CD4-positive, alpha-beta T cell (primary cell): ENCODE results near the gene MAMDC2. TPM values are rescaled to one million over a fixed set of nuclear protein-coding genes. Genes with fewer than 3 reads are reported as not detected.

Experiments
- ATAC-seq: fragments of 200-7000 bp; cut with Tn5 transposase; one replicate; pipeline ENCODE4 v1.10.0; 2022; ENCODE audit warnings: mild to moderate bottlenecking; ENCODE audit not compliant: poor library complexity
- CTCF ChIA-PET: fragments of 350-600 bp; sonication (Branson Sonifier 250); formaldehyde crosslinking; loops from one replicate; lab custom pipeline; 2021; ENCODE audit warnings: antibody characterized with exemption, inconsistent platforms; lab: Charles Lee
- POLR2A ChIA-PET: fragments of 350-600 bp; sonication (Branson Sonifier 250); formaldehyde crosslinking; loops from one replicate; lab custom pipeline; 2021; ENCODE audit warnings: antibody characterized with exemption, inconsistent platforms; lab: Charles Lee
- DNase-seq, 14 experiments: peaks; one replicate each; pipeline ENCODE4 v3.0.0-alpha.2; 2013 to 2020; ENCODE audit warnings: mixed read lengths in 2 of 14
- H3K27ac ChIP-seq, 2 donors: one replicate each; pipeline versions ENCODE4 v1.5.1 to v1.7.0; 2013; ENCODE audit warnings: low read length in 2 of 2, low read depth in 1 of 2, mild to moderate bottlenecking in 1 of 2
- H3K27me3 ChIP-seq, 2 experiments: 1 replicate in 1 of 2; 2 replicates in 1 of 2; pipeline versions ENCODE4 v1.6.1 to v1.7.0; 2013; ENCODE audit warnings: low read length in 2 of 2, control low read depth in 1 of 2, mild to moderate bottlenecking in 1 of 2, moderate library complexity in 1 of 2; ENCODE audit not compliant: insufficient read depth in 2 of 2, control insufficient read depth in 1 of 2
- H3K36me3 ChIP-seq: one replicate; pipeline ENCODE4 v1.6.1; 2013; ENCODE audit warnings: low read length, control low read depth; ENCODE audit not compliant: insufficient read depth
- H3K4me1 ChIP-seq: one replicate; pipeline ENCODE4 v1.6.1; 2013; ENCODE audit warnings: low read length, control low read depth; ENCODE audit not compliant: insufficient read depth
- H3K4me3 ChIP-seq: one replicate; pipeline ENCODE4 v1.5.1; 2013; ENCODE audit warnings: mild to moderate bottlenecking, low read length, moderate library complexity
- H3K9me3 ChIP-seq, 2 experiments: 1 replicate in 1 of 2; 2 replicates in 1 of 2; pipeline versions ENCODE4 v1.6.1 to v1.7.0; 2013; ENCODE audit warnings: low read length in 2 of 2, mild to moderate bottlenecking in 2 of 2, control low read depth in 1 of 2, moderate library complexity in 1 of 2; ENCODE audit not compliant: control insufficient read depth in 1 of 2, insufficient read depth in 1 of 2
- H3K27ac Mint-ChIP-seq: one replicate; pipeline ENCODE4 v1.8.0; 2020; ENCODE audit warnings: mixed read lengths
- H3K27me3 Mint-ChIP-seq: one replicate; pipeline ENCODE4 v1.8.0; 2021; ENCODE audit warnings: mixed read lengths
- H3K36me3 Mint-ChIP-seq: one replicate; pipeline ENCODE4 v1.8.0; 2021; ENCODE audit warnings: low read depth, mixed read lengths
- H3K4me1 Mint-ChIP-seq: one replicate; pipeline ENCODE4 v1.8.0; 2021; ENCODE audit warnings: low read depth, mixed read lengths
- H3K4me3 Mint-ChIP-seq: one replicate; pipeline ENCODE4 v1.8.0; 2020; ENCODE audit warnings: mild to moderate bottlenecking, mixed read lengths
- H3K9me3 Mint-ChIP-seq: one replicate; pipeline ENCODE4 v1.8.0; 2020; ENCODE audit warnings: mixed read lengths
- CTCF ChIP-seq: fragments of 200-600 bp; IDR thresholded peaks from one replicate; pipeline ENCODE4 v1.8.0; 2022; ENCODE audit warnings: antibody characterized with exemption, mild to moderate bottlenecking
- intact Hi-C, 2 experiments: fragments of 100-400 bp; cut with DNase I in 1 of 2; cut with micrococcal nuclease in 1 of 2; formaldehyde crosslinking; loops; one replicate each; pipeline versions ENCODE4 v1.15.1 to v1.9.0; 2023 to 2025; cut with DNase I, micrococcal nuclease
- total RNA-seq, 174 experiments: library from RNA in 2 of 174; stranded (reverse) in 2 of 174; gene quantifications; one replicate each; pipeline ENCODE4 v1.2.3 and lab custom pipeline; 2021 to 2026

Gene MAMDC2
- total RNA-seq, 2 experiments from 2014 or later, result 0.08 TPM; not detected in 1

GRCh38 chr9:70135176-70135575, 91.5 kb downstream of the MAMDC2 start:
- Histone ChIP-seq H3K4me3 (no peak overlapping the region), H3K27ac (no peak overlapping the region), H3K4me1 (no peaks in the 10 kb centered on the region), H3K9me3 (no peaks in the 10 kb centered on the region), H3K27me3 (no peaks in the 10 kb centered on the region), H3K36me3 (no peaks in the 10 kb centered on the region)
- intact Hi-C loops, result no loop called here
- H3K27me3 Mint-ChIP-seq, result no peaks in the 10 kb centered on the region
- TF ChIP-seq CTCF, result no peak
- ChIA-PET CTCF (no interaction called here), POLR2A (no interaction called here)
- H3K36me3 Mint-ChIP-seq, result no peaks in the 10 kb centered on the region
- no peaks in the 10 kb centered on the region for H3K9me3 Mint-ChIP-seq
- ATAC-seq, result no peak
- H3K27ac Mint-ChIP-seq, result no peak overlapping the region
- H3K4me1 Mint-ChIP-seq, result no peaks in the 10 kb centered on the region
- no peak overlapping the region for H3K4me3 Mint-ChIP-seq
- DNase-seq, result no peak

DNA sequence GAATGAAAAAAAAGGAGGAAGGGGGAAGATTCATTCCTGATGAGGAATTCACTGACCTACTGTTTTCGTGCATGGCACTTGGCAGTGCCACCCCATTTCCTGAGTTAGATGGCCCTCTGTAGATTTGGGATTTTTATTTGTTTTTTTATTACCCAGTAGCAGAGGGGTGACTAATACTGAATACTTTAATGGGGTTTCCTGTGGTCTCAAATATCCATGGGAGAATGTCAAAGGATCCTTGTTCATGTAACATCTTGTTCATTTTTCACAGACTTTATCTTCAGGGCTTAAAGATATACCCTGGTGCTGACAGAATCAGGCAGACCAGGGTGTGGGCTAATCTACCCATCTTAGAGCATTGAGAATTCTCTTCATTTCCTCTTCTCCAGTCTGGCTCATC, 93.0 kb downstream of the MAMDC2 start:
- no peak overlapping the region for H3K27ac ChIP-seq
- Mint-ChIP-seq H3K27me3 (no peaks in the 10 kb centered on the region), H3K27ac (no peak overlapping the region), H3K4me1 (no peaks in the 10 kb centered on the region), H3K9me3 (no peaks in the 10 kb centered on the region), H3K36me3 (no peaks in the 10 kb centered on the region), H3K4me3 (no peak overlapping the region)
- ChIA-PET POLR2A (no interaction called here), CTCF (no interaction called here)
- no peaks in the 10 kb centered on the region for H3K9me3 ChIP-seq
- no peak for TF ChIP-seq CTCF
- H3K4me3 ChIP-seq, result no peak overlapping the region
- DNase-seq (no peak), ATAC-seq (no peak)
- no peaks in the 10 kb centered on the region for H3K27me3 ChIP-seq
- intact Hi-C loops, result no loop called here
- no peaks in the 10 kb centered on the region for H3K36me3 ChIP-seq
- H3K4me1 ChIP-seq, result no peaks in the 10 kb centered on the region

DNA sequence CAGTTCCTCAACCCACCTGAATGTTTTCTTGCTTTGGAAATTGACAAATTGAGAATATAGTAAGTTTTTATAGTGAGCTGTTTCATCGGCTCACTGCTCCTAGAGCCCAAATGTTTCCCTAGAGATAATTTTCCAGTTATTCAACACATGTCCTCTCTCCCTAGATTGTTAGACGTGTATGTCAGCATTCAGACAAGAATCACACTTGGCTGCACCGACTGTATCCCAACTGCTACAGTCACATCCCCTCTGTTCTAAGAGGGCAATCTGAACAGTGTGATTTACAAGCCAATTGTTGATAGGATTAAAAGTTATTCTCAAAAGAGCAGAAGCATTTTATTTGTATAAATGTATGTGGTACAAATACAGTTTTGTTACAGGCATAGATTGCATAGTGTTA, 93.9 kb downstream of the MAMDC2 start:
- no peaks in the 10 kb centered on the region for H3K4me1 ChIP-seq
- ATAC-seq (no peak), DNase-seq (no peak)
- Mint-ChIP-seq H3K27me3 (no peaks in the 10 kb centered on the region), H3K4me3 (no peak overlapping the region), H3K9me3 (no peaks in the 10 kb centered on the region), H3K4me1 (no peaks in the 10 kb centered on the region), H3K27ac (no peak overlapping the region), H3K36me3 (no peaks in the 10 kb centered on the region)
- ChIA-PET POLR2A (no interaction called here), CTCF (no interaction called here)
- no peak for TF ChIP-seq CTCF
- H3K36me3 ChIP-seq, result no peaks in the 10 kb centered on the region
- H3K27me3 ChIP-seq, result no peaks in the 10 kb centered on the region
- H3K9me3 ChIP-seq, result no peaks in the 10 kb centered on the region
- H3K27ac ChIP-seq, result no peak overlapping the region
- intact Hi-C loops, result no loop called here
- H3K4me3 ChIP-seq, result no peak overlapping the region
